C4-2B (cell line): ENCODE data around the gene CDHR3.

Experiments
- H3K27ac ChIP-seq: fragments of 450-650 bp; 2 replicates; pipeline ENCODE4 v1.5.1; 2017
- CTCF ChIP-seq: fragments of 450-650 bp; conservative IDR thresholded peaks from 2 replicates; pipeline ENCODE4 v1.5.1; 2017; ENCODE audit warnings: mild to moderate bottlenecking
- ZFX ChIP-seq: fragments of 450-650 bp; IDR thresholded peaks from 2 replicates; pipeline ENCODE4 v1.6.1; 2017

Gene CDHR3

GRCh38 chr7:106042196-106042611, 79.1 kb downstream of the CDHR3 start:
- H3K27ac ChIP-seq: no peak overlapping the region
- TF ChIP-seq CTCF (no peak), ZFX (no peak)

- no peak overlapping the region for H3K27ac ChIP-seq
- TF ChIP-seq ZFX (no peak), CTCF (no peak)
Observed at GRCh38 chr7:106045139-106045538, 82.1 kb downstream of the CDHR3 start.

- H3K27ac ChIP-seq: no peak overlapping the region
- TF ChIP-seq CTCF (no peak), ZFX (no peak)
Observed at GRCh38 chr7:106045586-106045985, 82.5 kb downstream of the CDHR3 start.

GRCh38 chr7:106047184-106047583, 84.1 kb downstream of the CDHR3 start:
- TF ChIP-seq CTCF (no peak), ZFX (no peak)
- no peak overlapping the region for H3K27ac ChIP-seq

- no peak overlapping the region for H3K27ac ChIP-seq
Observed at GRCh38 chr7:106047818-106048705, 85.0 kb downstream of the CDHR3 start.

GRCh38 chr7:106048706-106049020, 85.6 kb downstream of the CDHR3 start:
- TF ChIP-seq ZFX: no peak
- no peak for TF ChIP-seq CTCF
- no peak overlapping the region for H3K27ac ChIP-seq

More at GRCh38 chr7:106047818-106048705, 85.0 kb downstream of the CDHR3 start:
- TF ChIP-seq ZFX (no peak), CTCF (no peak)

GRCh38 chr7:106049139-106049752, 86.2 kb downstream of the CDHR3 start:
- no peak for TF ChIP-seq ZFX
- no peak for TF ChIP-seq CTCF
- H3K27ac ChIP-seq: no peak overlapping the region
